Trophoblast cell (in vitro differentiated cells and primary cell): Measurements from ENCODE around the gene MAML2.

Experiments used
- DNase-seq, 2 donors: peaks; one replicate each; pipeline ENCODE4 v3.0.0-alpha.2; 2016
- H2AFZ ChIP-seq: 2 replicates; pipeline ENCODE4 v1.6.1; 2013; ENCODE audit warnings: low read length, moderate library complexity, mild to moderate bottlenecking; ENCODE audit not compliant: insufficient read depth, poor library complexity
- H2AK5ac ChIP-seq: 2 replicates; pipeline ENCODE4 v1.6.1; 2013; ENCODE audit warnings: mild to moderate bottlenecking, low read length
- H2BK120ac ChIP-seq: 2 replicates; pipeline ENCODE4 v1.6.1; 2013; ENCODE audit warnings: low read length, mild to moderate bottlenecking, moderate library complexity; ENCODE audit not compliant: insufficient read depth, poor library complexity
- H2BK12ac ChIP-seq: 2 replicates; pipeline ENCODE4 v1.6.1; 2013; ENCODE audit warnings: mild to moderate bottlenecking, low read length, moderate library complexity
- H2BK5ac ChIP-seq: 2 replicates; pipeline ENCODE4 v1.6.1; 2013; ENCODE audit warnings: low read length, low read depth, moderate library complexity, mild to moderate bottlenecking; ENCODE audit not compliant: poor library complexity
- H3K14ac ChIP-seq: 2 replicates; pipeline ENCODE4 v1.6.1; 2013; ENCODE audit warnings: mild to moderate bottlenecking, low read length
- H3K18ac ChIP-seq: 2 replicates; pipeline ENCODE4 v1.6.1; 2013; ENCODE audit warnings: mild to moderate bottlenecking, low read length
- H3K23ac ChIP-seq: 2 replicates; pipeline ENCODE4 v1.6.1; 2013; ENCODE audit warnings: low read length
- H3K27ac ChIP-seq: 2 replicates; pipeline ENCODE4 v1.5.1; 2013; ENCODE audit warnings: low read depth, mild to moderate bottlenecking, inconsistent platforms, low read length, moderate library complexity
- H3K27me3 ChIP-seq: 2 replicates; pipeline ENCODE4 v1.6.1; 2013; ENCODE audit warnings: inconsistent platforms, mild to moderate bottlenecking, low read length, moderate library complexity; ENCODE audit not compliant: insufficient read depth
- H3K36me3 ChIP-seq, 2 experiments: 1 replicate in 1 of 2; 2 replicates in 1 of 2; pipeline ENCODE4 v1.6.1; 2013; ENCODE audit warnings: low read length in 2 of 2, mild to moderate bottlenecking in 2 of 2, moderate library complexity in 1 of 2; ENCODE audit not compliant: insufficient read depth in 2 of 2, control insufficient read depth in 1 of 2
- H3K4ac ChIP-seq: 2 replicates; pipeline ENCODE4 v1.6.1; 2013; ENCODE audit warnings: low read depth, mild to moderate bottlenecking, low read length, moderate library complexity
- H3K4me1 ChIP-seq, 2 experiments: 1 replicate in 1 of 2; 2 replicates in 1 of 2; pipeline ENCODE4 v1.6.1; 2013; ENCODE audit warnings: low read length in 2 of 2, mild to moderate bottlenecking in 2 of 2, moderate library complexity in 1 of 2; ENCODE audit not compliant: insufficient read depth in 2 of 2, control insufficient read depth in 1 of 2
- H3K4me2 ChIP-seq: 2 replicates; pipeline ENCODE4 v1.6.1; 2013; ENCODE audit warnings: inconsistent platforms, mild to moderate bottlenecking, low read length, moderate library complexity
- H3K4me3 ChIP-seq: 2 replicates; pipeline ENCODE4 v1.5.1; 2013; ENCODE audit warnings: mild to moderate bottlenecking, low read depth, low read length, inconsistent platforms
- H3K79me1 ChIP-seq: one replicate; pipeline ENCODE4 v1.6.1; 2013; ENCODE audit warnings: low read length
- H3K79me2 ChIP-seq: 2 replicates; pipeline ENCODE4 v1.6.1; 2013; ENCODE audit warnings: low read length, mild to moderate bottlenecking; ENCODE audit not compliant: control insufficient read depth, insufficient read depth, poor library complexity
- H3K9ac ChIP-seq: 2 replicates; pipeline ENCODE4 v1.6.1; 2013; ENCODE audit warnings: mild to moderate bottlenecking, low read length
- H3K9me3 ChIP-seq: 2 replicates; pipeline ENCODE4 v1.6.1; 2013; ENCODE audit warnings: low read depth, mild to moderate bottlenecking, control low read depth, inconsistent platforms, low read length; ENCODE audit not compliant: insufficient read depth
- H4K12ac ChIP-seq: 2 replicates; pipeline ENCODE4 v1.6.1; 2013; ENCODE audit warnings: low read depth, mild to moderate bottlenecking, low read length, moderate library complexity
- H4K8ac ChIP-seq: 2 replicates; pipeline ENCODE4 v1.6.1; 2013; ENCODE audit warnings: low read depth, mild to moderate bottlenecking, low read length, moderate library complexity
- H4K91ac ChIP-seq: one replicate; pipeline ENCODE4 v1.6.1; 2013; ENCODE audit warnings: low read depth, mild to moderate bottlenecking, low read length, moderate library complexity
- WGBS: extraction: QIAGEN DNeasy Blood & Tissue Kit; methylation state at CpG from one replicate; pipeline ENCODE4 v1.1.7; 2013; ENCODE audit warnings: missing lambda C conversion rate; ENCODE audit not compliant: insufficient read length, insufficient coverage; ENCODE audit errors: extremely low coverage; 5-methylcytosine and 5-hydroxymethylcytosine counted together

Gene MAML2

GRCh38 chr11:96284401-96284800 lies 58.6 kb downstream of the MAML2 start:
- Histone ChIP-seq H3K4ac (no peak overlapping the region), H2AK5ac (no peak overlapping the region), H3K27me3 (no peaks in the 10 kb centered on the region)

GRCh38 chr11:96282625-96283220 lies 60.3 kb downstream of the MAML2 start:
- H3K27me3 ChIP-seq = no peaks in the 10 kb centered on the region
- no peak overlapping the region for H4K8ac ChIP-seq
- H3K9ac ChIP-seq = no peak overlapping the region
- H3K9me3 ChIP-seq = no peaks in the 10 kb centered on the region
- no peak overlapping the region for H4K91ac ChIP-seq
- H3K36me3 ChIP-seq = peaks cover 3 to 6% of the 10 kb centered on the region in 2 experiments
- no peak overlapping the region for H3K23ac ChIP-seq
- H3K79me2 ChIP-seq = peaks cover 4% of the 10 kb centered on the region
- no peak overlapping the region for H2AFZ ChIP-seq
- H3K4me1 ChIP-seq = peaks cover 5% of the 10 kb centered on the region in 2 experiments
- H3K4me3 ChIP-seq = no peak overlapping the region
- H3K79me1 ChIP-seq = no peaks in the 10 kb centered on the region
- H2AK5ac ChIP-seq = no peak overlapping the region
- H3K18ac ChIP-seq = no peak overlapping the region
- DNase-seq = no peak
- no peak overlapping the region for H4K12ac ChIP-seq
- H2BK12ac ChIP-seq = no peak overlapping the region
- H3K14ac ChIP-seq = no peak overlapping the region
- H3K27ac ChIP-seq = no peak overlapping the region
- no peak overlapping the region for H3K4ac ChIP-seq
- H2BK5ac ChIP-seq = no peak overlapping the region
- no peak overlapping the region for H3K4me2 ChIP-seq
- WGBS = no CpG with 5 or more reads among the region's 2 CpGs
- H2BK120ac ChIP-seq = no peak overlapping the region

More at GRCh38 chr11:96284401-96284800, 58.6 kb downstream of the MAML2 start:
- Histone ChIP-seq H3K4me3 (no peak overlapping the region), H3K9ac (no peak overlapping the region), H2AFZ (no peak overlapping the region), H3K79me1 (no peaks in the 10 kb centered on the region), H2BK5ac (no peak overlapping the region), H4K12ac (no peak overlapping the region), H2BK120ac (no peak overlapping the region), H3K79me2 (peaks cover 3% of the 10 kb centered on the region), H3K27ac (no peak overlapping the region), H3K14ac (no peak overlapping the region), H4K91ac (no peak overlapping the region), H3K36me3 (peaks cover 1 to 6% of the 10 kb centered on the region in 2 experiments), H3K18ac (no peak overlapping the region), H2BK12ac (no peak overlapping the region), H3K9me3 (no peaks in the 10 kb centered on the region), H3K23ac (no peak overlapping the region), H3K4me1 (peaks cover 2 to 3% of the 10 kb centered on the region in 2 experiments), H3K4me2 (no peak overlapping the region), H4K8ac (no peak overlapping the region)
- no CpG with 5 or more reads among the region's 1 CpG for WGBS
- DNase-seq = no peak

- Histone ChIP-seq H3K14ac (no peak overlapping the region), H3K4me1 (peaks cover 7 to 9% of the 10 kb centered on the region in 2 experiments), H4K91ac (no peak overlapping the region), H2AFZ (no peak overlapping the region), H3K9me3 (no peaks in the 10 kb centered on the region), H3K27ac (no peak overlapping the region), H4K12ac (no peak overlapping the region), H3K27me3 (no peaks in the 10 kb centered on the region), H3K79me2 (peaks cover 4% of the 10 kb centered on the region), H3K4me3 (no peak overlapping the region), H2AK5ac (no peak overlapping the region), H3K9ac (no peak overlapping the region), H3K36me3 (peaks cover 6% of the 10 kb centered on the region in 2 experiments), H3K23ac (no peak overlapping the region), H3K18ac (no peak overlapping the region), H2BK12ac (no peak overlapping the region), H4K8ac (no peak overlapping the region), H3K79me1 (peaks cover 10% of the 10 kb centered on the region), H3K4me2 (no peak overlapping the region), H2BK120ac (no peak overlapping the region), H3K4ac (no peak overlapping the region), H2BK5ac (no peak overlapping the region)
- DNase-seq = no peak
- no CpG with 5 or more reads among the region's 1 CpG for WGBS
Observed at GRCh38 chr11:96280444-96280843, 62.6 kb downstream of the MAML2 start.

GRCh38 chr11:96279896-96280290 lies 63.1 kb downstream of the MAML2 start:
- H4K91ac ChIP-seq = no peak overlapping the region
- peaks cover 10% of the 10 kb centered on the region for H3K79me1 ChIP-seq
- no peak overlapping the region for H3K14ac ChIP-seq
- H3K4me3 ChIP-seq = no peak overlapping the region
- H3K4ac ChIP-seq = no peak overlapping the region
- H3K23ac ChIP-seq = no peak overlapping the region
- no peak overlapping the region for H2BK12ac ChIP-seq
- peaks cover 6% of the 10 kb centered on the region in 2 experiments for H3K36me3 ChIP-seq
- no peak overlapping the region for H2AFZ ChIP-seq
- no peak overlapping the region for H3K9ac ChIP-seq
- H2AK5ac ChIP-seq = no peak overlapping the region
- H3K4me1 ChIP-seq = peaks cover 7 to 9% of the 10 kb centered on the region in 2 experiments
- no peaks in the 10 kb centered on the region for H3K27me3 ChIP-seq
- no peak overlapping the region for H2BK120ac ChIP-seq
- H3K4me2 ChIP-seq = no peak overlapping the region
- H3K18ac ChIP-seq = no peak overlapping the region
- no peak overlapping the region for H4K12ac ChIP-seq
- peaks cover 4% of the 10 kb centered on the region for H3K79me2 ChIP-seq
- no peaks in the 10 kb centered on the region for H3K9me3 ChIP-seq
- DNase-seq = no peak
- H2BK5ac ChIP-seq = no peak overlapping the region
- H4K8ac ChIP-seq = no peak overlapping the region
- no peak overlapping the region for H3K27ac ChIP-seq
